CD1c-positive myeloid dendritic cell (primary cell): ENCODE data around the gene HCFC1R1.
A peak's percentile ranks its signal among the peaks of the same experiment; 100 is the strongest.

ENCODE experiments used
- DNase-seq: peaks from one replicate; pipeline ENCODE4 v3.0.0-alpha.2; 2016; ENCODE audit errors: extremely low spot score

HCFC1R1 gene

DNA sequence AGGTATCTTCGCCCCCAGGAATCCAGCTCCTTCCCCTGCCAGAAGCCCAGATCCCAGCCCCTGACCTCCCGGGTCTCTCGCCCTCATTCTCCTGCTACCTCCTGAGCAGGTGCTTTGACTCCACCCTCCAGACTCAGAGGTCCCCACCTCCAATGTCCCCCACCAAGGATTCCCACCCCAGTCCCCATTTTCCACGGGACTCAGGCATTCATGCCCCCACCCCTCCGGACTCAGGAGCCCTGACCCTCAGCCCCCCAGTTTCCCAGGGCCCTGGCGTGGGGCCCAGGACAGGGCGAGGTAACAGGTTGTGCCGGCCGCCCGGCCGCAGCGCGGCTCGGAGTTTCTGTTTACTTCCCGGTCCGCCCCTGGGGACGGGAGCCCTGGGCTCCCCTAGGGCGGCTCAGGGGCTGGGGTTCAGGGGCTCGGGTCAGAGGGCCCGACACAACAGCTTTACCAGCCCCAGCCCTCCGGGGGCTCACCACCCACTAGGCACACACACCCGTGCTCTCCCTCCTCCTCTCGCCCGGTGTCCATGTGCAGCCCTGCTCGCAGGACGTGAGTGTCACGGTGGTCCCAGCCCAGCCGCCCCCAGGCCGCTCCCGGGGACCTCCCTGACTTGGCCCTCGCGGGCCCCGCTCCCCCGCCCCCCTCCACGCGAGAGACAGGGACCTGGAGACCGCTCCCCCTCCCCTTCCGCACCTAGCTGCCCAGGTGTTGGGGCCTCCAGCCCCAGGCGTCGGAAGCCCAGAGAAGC is 12.4 kb upstream of the HCFC1R1 start:
- DNase-seq, result no peak

DNA sequence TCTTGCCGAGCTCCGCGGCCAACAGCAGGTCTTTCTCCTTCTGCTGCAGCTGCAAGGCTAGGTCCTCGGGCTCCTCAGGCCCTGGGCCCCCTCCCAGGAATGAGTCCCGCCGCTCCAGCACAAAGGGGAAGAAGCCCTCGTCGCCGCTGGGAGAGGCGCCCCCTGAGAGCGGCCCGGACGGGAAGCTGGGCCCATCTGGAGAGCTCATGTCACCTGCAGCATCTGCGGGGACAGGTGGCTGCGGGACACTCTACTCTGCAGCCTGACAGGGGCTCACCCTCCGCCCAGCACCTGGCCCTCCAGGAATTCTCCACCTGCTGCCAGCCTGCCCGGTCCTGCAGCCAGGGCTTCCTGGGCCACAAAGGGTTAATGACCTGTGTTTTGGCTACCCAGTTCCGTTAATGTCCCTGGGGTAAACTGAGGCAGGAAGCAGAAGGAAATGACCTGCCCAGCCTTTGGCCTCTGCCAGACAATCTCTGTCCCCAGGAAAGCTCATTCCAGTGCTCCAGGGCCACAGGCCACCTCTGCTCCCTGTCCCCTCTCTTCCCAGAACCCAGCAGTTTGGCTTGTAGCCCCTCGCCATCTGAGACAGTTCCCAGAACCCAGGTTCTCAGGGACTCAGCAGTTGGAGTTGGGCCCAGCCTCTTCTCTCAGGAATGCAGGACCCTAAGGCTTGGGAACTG is 11.7 kb upstream of the HCFC1R1 start:
- no peak for DNase-seq

DNA sequence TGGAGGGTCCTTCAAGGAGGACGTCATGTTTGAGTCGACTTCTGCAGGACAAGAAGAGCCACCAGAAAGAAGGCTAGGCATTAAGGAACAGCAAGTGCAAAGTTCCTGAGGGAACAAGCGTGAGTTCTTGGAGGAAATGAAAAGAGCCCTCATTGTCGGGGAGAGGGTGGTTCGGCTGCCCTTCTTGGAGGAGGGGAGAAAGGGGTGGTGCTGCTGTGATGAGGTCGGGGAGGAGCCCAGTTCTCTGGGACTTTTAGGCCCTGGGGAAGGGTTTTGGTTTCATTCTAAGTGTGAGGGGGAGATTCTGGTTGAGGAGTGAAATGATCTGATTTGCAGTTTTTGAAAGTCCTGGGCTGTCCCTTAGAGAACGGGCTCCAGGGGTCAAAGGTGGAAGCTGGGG is 8.9 kb upstream of the HCFC1R1 start:
- peak; percentile 50 for DNase-seq

DNA sequence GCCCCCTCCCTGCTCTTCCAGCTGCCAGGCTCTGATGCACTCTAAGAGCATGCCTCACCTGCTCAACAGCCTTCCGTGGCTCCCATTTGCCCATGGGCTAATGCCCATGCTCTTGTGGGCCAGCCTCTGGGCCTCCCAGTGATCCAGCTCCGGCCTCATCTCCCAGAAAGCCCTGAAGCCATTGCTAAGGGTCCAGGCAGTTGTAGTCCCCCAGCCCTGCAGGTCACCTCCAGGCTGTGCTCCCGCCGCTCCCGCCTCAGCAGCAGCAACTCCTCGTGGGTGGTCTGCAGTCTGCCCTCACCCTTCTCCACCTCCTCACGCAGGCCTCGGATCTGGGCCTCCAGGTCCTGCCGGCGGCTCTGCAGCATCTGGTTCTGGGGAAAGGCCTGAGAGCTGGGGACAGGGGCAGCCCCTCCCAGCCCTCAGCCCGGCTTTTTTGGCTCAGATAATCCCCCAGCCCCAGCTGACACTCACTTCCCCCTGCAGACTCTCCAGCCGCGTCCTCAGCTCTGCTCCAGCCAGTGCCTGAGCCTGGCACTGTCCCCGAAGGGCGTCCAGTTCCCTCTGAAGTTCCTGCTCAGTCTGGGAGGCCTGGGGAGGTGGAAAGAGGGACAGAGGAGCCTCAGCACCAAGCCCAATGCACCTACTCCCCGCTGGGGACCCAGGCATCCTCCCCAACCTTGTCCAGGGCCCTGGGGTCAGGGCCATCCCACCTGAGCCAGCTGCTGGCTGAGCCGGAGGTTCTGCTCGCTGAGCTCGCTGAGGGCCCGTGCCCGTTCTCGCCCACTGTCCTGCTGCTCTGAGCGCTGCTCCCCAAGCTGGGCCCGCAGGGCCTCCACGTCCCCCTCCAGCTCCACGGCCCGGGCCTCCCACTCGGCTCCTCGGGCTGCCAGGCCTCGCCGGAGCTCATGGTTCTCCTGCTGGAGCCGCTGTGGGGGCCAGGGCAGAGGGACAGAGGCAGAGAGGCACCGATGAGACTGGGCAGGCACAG is 6.8 kb upstream of the HCFC1R1 start:
- DNase-seq, result no peak

DNA sequence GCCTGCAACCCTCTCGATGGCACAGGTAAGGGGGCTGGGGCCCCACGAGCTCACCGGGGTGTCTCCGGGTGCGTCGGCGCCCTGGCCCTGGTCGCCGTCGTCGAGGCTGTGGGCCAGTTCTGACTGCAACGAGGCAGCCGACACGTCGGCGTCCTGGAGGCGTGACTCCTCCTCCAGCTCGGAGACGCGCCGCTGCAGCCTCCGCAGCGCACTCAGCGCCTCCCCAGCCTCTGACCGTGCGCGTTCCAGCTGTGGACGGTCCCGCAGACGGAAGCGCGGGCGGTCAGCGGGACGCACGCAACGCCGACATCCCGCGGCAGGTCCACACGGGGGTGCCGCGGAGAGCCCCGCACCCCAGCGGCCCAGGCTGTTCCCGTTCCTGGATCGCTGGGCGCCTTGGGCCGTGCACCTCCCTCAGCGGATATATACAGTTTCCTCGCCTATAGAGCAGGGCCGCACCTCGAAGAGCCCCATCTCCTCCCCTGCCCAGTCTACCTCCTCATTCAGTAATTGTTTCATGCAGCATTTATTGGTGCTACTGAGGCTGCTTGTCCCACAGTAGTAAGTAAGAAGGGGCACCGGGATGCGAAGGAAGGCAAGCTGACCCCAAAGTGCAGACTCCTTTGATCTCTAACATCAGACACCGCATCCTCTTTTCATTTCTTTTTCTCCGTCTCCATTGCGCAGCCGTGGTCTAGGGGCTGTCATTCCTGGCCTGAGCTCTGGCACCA is 5.9 kb upstream of the HCFC1R1 start:
- DNase-seq, result peak; percentile 67

DNA sequence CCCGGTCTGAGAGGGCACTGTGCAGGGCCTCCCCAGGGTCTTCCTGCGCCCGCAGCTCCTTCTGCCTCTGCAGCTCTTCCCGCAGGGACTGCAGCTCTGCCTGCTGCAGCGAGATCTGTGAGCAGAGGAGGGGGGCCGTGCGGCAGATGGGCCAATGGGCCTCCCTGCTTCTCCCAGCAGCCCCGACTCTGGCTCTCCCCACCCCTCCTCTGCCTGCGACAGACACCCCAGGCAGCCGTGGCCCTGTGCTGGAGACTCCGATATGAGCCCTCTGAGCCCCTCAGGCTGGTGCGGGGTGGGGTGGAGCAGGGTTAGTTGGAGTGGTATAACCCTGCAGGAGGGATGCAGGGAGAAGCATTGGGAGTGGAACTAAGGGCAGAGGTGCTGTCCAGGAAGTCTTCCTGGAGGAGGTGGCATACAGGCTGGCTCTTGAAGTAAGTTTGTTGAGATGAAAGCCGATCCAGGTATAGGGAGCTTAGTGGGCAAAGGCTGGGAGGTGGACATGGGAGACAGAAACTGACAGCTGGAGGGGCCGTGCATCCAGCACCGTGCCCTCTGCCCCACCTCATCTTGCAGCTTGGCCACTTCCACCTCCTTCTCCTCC is 5.1 kb upstream of the HCFC1R1 start:
- DNase-seq, result no peak

DNA sequence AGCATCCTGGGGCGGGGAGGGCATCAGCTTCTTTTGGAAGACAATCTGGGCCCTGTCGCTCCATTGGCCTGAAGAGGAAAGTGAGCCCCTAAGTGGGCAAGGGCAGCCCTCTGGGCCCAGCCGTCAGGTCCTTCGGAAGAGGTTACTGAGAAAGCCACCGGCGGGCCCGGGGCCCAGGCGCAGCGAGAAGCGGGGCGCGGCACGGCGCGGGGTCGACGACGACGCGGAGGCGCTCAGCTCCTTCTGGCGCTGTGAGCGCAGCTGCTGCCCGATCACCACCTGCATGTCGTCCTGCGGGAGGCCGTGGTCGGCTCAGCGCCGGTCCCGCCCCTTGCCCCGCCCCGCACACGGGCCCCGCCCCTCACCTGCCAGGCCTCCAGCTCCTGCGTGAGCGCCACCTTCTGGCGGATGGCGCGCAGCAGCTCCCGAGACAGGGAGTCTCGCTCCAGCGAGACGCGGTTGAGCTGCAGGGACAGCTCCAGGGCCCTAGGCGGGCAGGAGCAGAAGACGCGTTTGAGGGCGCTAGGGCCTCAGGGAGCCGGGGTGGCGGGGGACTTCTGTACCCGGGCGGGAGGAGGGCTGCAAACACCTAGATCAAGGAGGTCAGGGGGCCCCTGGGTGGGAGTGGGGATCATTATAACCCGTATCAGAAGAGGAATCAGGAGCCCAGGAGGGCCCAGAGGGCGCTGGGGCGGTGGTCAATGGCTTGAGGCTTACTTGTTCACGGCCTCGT is 4.4 kb upstream of the HCFC1R1 start:
- DNase-seq, result peak; percentile 92

DNA sequence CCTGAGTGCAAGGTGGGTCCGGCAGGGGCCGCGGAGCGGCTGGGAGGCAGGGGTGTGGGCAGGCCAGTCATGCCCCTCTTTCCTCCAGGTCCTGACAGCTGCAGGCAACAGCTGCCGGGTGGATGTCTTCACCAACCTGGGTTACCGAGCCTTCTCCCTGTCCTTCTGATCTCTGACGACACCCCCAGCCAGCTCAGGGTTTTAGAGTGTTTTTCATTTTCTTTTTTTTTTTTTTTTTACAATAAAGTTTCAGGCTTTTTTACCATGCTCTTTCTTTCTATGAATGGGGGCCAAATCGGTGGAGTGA is 3.7 kb upstream of the HCFC1R1 start:
- DNase-seq, result no peak

DNA sequence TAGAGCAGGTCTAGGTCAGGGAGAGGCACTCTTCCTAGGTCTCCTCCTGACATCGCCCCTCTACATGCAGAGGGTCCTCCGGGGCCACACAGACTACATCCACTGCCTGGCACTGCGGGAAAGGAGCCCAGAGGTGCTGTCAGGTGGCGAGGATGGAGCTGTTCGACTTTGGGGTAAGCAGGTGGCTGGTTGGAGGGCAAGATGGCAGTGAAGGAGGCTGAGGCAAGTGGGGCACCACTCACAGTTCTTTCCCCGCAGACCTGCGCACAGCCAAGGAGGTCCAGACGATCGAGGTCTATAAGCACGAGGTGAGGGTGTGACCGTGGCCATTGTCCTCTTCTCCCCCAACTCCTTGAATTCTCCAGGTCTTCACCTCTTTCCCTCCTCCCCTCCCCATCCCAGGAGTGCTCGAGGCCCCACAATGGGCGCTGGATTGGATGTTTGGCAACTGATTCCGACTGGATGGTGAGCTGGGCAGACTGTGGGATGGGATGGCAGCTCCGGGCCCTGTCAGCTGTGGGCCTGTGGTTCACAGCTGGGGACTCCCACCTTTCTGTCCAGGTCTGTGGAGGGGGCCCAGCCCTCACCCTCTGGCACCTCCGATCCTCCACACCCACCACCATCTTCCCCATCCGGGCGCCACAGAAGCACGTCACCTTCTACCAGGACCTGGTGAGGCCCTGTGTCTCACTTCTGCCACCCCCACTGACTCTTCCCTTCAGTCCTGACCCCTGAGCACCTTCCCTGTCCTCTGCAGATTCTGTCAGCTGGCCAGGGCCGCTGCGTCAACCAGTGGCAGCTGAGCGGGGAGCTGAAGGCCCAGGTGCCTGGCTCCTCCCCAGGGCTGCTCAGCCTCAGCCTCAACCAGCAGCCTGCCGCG is 3.1 kb upstream of the HCFC1R1 start:
- no peak for DNase-seq

DNA sequence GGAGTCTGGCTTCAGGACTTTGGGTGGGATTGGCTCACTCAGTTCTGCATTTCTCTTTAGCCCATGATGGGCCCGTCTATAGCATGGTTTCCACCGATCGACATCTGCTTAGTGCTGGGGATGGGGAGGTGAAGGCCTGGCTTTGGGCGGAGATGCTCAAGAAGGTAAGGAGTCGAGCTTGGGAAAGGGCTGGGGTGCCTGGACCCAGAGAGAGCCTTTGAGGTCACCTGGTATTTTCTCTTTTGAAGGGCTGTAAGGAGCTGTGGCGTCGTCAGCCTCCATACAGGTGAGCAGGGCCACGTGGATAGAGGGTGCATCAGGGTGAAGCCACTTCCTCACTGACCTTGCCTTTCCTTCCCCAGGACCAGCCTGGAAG is 2.2 kb upstream of the HCFC1R1 start:
- DNase-seq, result no peak

DNA sequence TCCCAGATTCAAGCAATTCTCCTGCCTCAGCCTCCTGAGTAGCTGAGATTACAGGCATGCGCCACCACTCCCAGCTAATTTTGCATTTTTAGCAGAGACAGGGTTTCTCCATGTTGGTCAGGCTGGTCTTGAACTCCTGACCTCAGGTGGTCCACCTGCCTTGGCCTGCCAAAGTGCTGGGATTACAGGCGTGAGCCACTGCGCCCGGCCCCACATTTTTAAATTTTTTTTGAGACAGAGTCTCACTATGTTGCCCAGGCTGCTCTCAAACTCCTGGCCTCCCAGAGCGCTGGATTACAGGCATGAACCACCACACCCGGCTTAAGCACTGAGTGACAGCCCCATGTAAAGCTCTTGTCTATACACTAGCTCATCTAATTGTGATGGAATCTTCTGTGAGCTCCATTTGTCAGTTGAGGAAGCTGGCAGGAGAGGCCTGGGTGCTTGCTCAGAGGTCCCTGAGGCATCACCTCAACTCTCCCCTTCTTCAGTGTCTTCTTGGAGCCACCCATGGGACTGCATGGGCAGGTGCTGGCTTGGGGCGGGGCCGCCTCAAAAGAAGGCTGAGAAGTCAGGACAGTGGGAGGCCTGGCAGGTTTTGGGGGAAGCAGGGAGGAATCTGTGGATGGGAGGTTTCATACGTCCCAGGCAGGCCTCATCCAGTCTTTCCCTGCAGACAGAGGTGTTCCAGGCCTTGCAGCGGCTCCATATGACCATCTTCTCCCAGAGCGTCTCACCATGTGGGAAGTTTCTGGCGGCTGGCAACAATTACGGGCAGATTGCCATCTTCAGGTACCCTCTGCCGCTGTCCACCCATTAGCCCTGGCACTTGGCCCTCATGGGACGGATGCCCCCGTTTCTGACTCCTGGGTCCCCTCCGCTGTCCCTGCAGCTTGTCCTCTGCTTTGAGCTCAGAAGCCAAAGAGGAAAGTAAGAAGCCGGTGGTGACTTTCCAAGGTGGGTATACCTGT is 1.6 kb upstream of the HCFC1R1 start:
- DNase-seq, result no peak

DNA sequence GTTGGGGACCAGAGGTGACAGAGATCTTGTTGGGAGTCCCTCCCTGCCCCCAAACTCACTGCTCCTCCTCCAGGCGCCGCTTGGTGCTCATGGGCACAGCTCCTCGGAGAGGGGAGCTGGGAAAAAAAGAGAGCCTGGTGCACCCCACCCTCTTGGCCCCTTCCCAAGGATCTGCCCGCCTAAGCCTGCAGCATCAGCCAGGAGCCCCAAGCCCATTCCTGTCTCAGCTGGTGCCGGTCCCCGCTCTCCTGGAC is 400 bp downstream of the HCFC1R1 start:
- DNase-seq, result no peak

DNA sequence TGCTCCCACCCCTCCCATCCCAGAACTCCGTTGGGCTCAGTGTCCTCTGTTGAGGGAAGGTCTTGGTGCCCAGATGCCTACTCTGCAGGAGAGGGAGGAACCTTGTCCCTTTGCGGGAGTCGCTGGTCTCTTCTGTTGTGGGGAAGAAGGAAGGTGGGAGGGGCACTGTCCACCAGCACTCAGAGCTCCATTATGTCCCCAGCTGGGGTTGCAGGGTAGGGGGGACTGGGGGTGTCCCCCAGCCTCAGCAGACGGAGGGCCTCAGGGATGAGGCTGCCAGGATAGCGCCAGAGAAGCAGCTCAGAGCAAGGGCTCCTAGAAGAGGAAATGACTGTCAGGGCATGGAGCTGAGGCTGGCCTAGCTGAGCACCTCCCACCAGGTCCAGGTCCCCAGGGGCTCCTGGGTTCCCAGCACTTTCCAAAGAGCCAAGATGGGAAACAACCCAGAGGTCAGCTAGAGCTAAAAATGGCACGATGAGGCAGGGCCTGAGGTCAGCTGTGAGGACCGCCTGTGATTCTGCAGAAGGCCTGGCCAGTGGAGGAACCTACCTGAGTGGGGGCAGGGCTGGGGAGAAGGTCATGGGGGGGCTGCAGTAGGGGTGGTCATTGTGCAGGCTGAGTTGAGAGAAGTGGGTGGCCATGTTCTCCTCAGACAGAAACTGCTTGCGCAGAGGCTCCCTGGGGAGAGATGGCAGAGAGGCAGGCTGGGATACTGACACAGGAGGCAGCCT is 893 bp downstream of the HCFC1R1 start:
- peak; percentile 43 for DNase-seq

DNA sequence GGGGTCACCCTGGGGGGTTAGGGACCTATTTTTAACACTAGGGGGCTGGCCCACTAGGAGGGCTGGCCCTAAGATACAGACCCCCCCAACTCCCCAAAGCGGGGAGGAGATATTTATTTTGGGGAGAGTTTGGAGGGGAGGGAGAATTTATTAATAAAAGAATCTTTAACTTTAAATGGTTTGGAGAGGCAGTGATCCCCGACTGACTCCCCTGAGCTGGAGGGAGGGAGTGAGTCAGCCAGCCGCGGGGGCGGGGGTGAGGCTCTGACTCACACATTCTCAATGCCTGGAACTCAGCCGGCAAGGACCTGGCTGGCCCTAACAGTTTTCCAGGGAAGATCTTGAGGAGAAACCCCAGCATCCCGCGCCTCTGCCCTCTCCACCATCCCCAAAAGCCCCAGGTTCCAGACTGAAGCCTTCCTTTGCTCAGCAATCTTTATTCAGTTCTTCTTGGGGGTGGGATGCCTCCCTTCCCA is 1.5 kb downstream of the HCFC1R1 start:
- peak; percentile 92 for DNase-seq

DNA sequence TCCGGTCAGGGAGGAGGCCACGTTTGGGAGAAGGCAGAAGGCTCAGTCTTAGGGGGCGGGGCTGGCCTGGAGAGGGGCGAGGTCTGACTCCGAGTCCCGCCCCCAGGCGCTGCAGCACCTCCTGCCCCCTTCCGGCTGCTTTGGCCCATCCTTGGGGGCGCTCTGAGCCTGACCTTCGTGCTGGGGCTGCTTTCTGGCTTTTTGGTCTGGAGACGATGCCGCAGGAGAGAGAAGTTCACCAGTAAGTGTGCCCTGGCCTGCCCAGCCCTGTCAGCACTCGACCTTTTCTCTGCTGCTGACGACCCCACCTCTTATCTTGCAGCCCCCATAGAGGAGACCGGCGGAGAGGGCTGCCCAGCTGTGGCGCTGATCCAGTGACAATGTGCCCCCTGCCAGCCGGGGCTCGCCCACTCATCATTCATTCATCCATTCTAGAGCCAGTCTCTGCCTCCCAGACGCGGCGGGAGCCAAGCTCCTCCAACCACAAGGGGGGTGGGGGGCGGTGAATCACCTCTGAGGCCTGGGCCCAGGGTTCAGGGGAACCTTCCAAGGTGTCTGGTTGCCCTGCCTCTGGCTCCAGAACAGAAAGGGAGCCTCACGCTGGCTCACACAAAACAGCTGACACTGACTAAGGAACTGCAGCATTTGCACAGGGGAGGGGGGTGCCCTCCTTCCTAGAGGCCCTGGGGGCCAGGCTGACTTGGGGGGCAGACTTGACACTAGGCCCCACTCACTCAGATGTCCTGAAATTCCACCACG is 2.1 kb downstream of the HCFC1R1 start:
- peak; percentile 80 for DNase-seq

DNA sequence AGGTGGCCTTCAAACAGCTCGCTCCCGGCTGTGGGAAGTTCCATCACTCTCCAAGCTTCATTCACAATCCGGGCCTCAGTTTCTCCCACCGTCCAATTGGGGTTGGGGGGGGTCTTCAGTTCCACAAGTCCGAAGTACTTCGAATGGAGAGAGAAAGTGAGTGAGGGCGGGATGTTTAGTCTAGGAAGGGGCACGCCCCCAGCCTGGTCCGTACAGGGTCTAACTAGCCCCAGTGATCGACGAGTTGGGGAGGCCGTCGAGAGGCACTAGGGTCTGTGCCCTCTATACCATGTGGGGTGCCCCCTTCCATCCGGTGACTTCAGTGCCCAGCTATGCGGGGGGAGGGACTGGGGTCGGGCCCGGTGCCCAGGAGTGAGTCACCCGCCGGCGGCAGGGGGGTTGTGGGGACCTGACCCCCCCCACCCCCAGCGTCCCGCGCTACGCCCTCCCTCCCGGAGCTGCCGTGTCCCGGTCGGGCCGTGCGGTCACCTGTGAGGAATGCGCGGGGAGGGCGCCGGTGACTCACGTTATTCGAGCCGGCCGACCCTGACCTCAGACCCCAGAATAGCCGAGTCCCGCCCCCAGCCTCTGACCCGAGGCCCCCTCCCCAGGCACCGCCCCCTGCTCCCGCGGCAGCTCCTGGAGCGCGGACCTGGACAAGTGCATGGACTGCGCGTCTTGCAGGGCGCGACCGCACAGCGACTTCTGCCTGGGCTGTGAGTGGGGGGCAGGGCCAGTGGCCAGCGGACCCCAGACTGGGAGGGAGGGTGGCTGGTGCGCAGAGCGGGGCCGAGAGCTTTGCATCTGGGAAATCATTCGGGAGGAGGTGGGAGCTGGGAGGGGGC is 2.9 kb downstream of the HCFC1R1 start:
- DNase-seq, result peak; percentile 55
